ENCODE data around the gene INTS13.
A peak's percentile ranks its signal among the peaks of the same experiment; 100 is the strongest.
"Not testable (repeated sequence)": the region's sequence is repeated elsewhere in the genome, so short reads cannot be mapped to it uniquely, and the experiment has no call there.

Gene INTS13

GRCh38 chr12:26937863-26938700 lies at the start of gene INTS13, which contains the start of gene FGFR1OP2:
Gene INTS13 (minus strand): TSS chr12:26937981. CDS start chr12:26936803, 1,178 bp downstream.
Gene FGFR1OP2 (plus strand): TSS chr12:26938470. CDS start chr12:26954159, 15,689 bp downstream.
- peak; percentile 83 to 100 (median 97) for DNase-seq

- DNase-seq, result no peak
These were observed 45.1 kb upstream of the INTS13 start for GRCh38 chr12:26982866-26983265.

GRCh38 chr12:26979733-26980132 lies 42.0 kb upstream of the INTS13 start:
- no peak for DNase-seq

- peak in 1 of 58 donors; percentile 8 for DNase-seq
These were observed 41.0 kb upstream of the INTS13 start for GRCh38 chr12:26978801-26979200.

- DNase-seq, result no peak
These were observed 38.9 kb upstream of the INTS13 start for GRCh38 chr12:26976687-26977086.

GRCh38 chr12:26971963-26972362 lies 34.2 kb upstream of the INTS13 start:
- DNase-seq, result no peak

- DNase-seq, result no peak
These were observed 32.4 kb upstream of the INTS13 start for GRCh38 chr12:26970136-26970535.

- no peak for DNase-seq
These were observed 29.1 kb upstream of the INTS13 start for GRCh38 chr12:26966842-26967241.

GRCh38 chr12:26963413-26963812 lies 25.6 kb upstream of the INTS13 start:
- DNase-seq, result no peak

GRCh38 chr12:26961803-26962202 lies 24.0 kb upstream of the INTS13 start:
- DNase-seq, result no peak

GRCh38 chr12:26961391-26961790 lies 23.6 kb upstream of the INTS13 start:
- not testable (repeated sequence) for DNase-seq

- no peak for DNase-seq
These were observed 16.2 kb upstream of the INTS13 start for GRCh38 chr12:26954027-26954426.

- no peak for DNase-seq
These were observed 15.7 kb upstream of the INTS13 start for GRCh38 chr12:26953447-26953846.

GRCh38 chr12:26948309-26948708 lies 10.5 kb upstream of the INTS13 start:
- DNase-seq, result no peak

- DNase-seq, result no peak
These were observed 3.4 kb upstream of the INTS13 start for GRCh38 chr12:26941215-26941594.

GRCh38 chr12:26940516-26941214 lies 2.9 kb upstream of the INTS13 start:
- peak in 3 of 58 donors; percentile 0 to 36 (median 9) for DNase-seq

- no peak for DNase-seq
These were observed 2.2 kb upstream of the INTS13 start for GRCh38 chr12:26939953-26940352.

- DNase-seq, result no peak
These were observed 1.5 kb upstream of the INTS13 start for GRCh38 chr12:26939192-26939832.

- peak in 4 of 58 donors; percentile 17 to 75 (median 33) for DNase-seq
These were observed 901 bp upstream of the INTS13 start for GRCh38 chr12:26938701-26939062.

GRCh38 chr12:26937443-26937862 lies 328 bp downstream of the INTS13 start:
- DNase-seq, result no peak

GRCh38 chr12:26936559-26937442 lies 980 bp downstream of the INTS13 start:
- DNase-seq, result no peak

Data from anterior cingulate cortex (tissue), 58 donors.